Stimulated activated CD8-positive, alpha-beta memory T cell treated with anti-CD3 and anti-CD28 coated beads, Interleukin-12 subunit alpha, Interleukin-12 subunit beta, amount 100 ng/mL, for 24 hours (primary cell): ENCODE results near the gene MAGI2.
"Not testable (repeated sequence)": the region's sequence is repeated elsewhere in the genome, so short reads cannot be mapped to it uniquely, and the experiment has no call there.

Source experiments
- DNase-seq: peaks from one replicate; pipeline ENCODE4 v3.0.0-alpha.2; 2020; ENCODE audit errors: extremely low read depth

MAGI2 gene

GRCh38 chr7:79159040-79159664 lies 294.3 kb downstream of the MAGI2 start:
- no peak for DNase-seq

- DNase-seq = no peak
These were observed 296.2 kb downstream of the MAGI2 start for GRCh38 chr7:79157281-79157680.

- no peak for DNase-seq
These were observed 303.6 kb downstream of the MAGI2 start for GRCh38 chr7:79149831-79150230.

- DNase-seq = no peak
These were observed 310.8 kb downstream of the MAGI2 start for GRCh38 chr7:79142706-79143105.

- DNase-seq = no peak
These were observed 312.2 kb downstream of the MAGI2 start for GRCh38 chr7:79141252-79141651.

- no peak for DNase-seq
These were observed 315.5 kb downstream of the MAGI2 start for GRCh38 chr7:79137942-79138341.

- no peak for DNase-seq
These were observed 320.5 kb downstream of the MAGI2 start for GRCh38 chr7:79132844-79133451.

GRCh38 chr7:79130715-79131114 lies 322.8 kb downstream of the MAGI2 start:
- no peak for DNase-seq

- DNase-seq = no peak
These were observed 329.1 kb downstream of the MAGI2 start for GRCh38 chr7:79124331-79124730.

GRCh38 chr7:79118143-79118542 lies 335.3 kb downstream of the MAGI2 start:
- DNase-seq = no peak

- DNase-seq = no peak
These were observed 357.1 kb downstream of the MAGI2 start for GRCh38 chr7:79096361-79096805.

- no peak for DNase-seq
These were observed 360.0 kb downstream of the MAGI2 start for GRCh38 chr7:79093421-79093820.

- no peak for DNase-seq
These were observed 361.8 kb downstream of the MAGI2 start for GRCh38 chr7:79091661-79092060.

- no peak for DNase-seq
These were observed 362.5 kb downstream of the MAGI2 start for GRCh38 chr7:79091011-79091410.

- DNase-seq = no peak
These were observed 362.9 kb downstream of the MAGI2 start for GRCh38 chr7:79090543-79090942.

- DNase-seq = no peak
These were observed 369.0 kb downstream of the MAGI2 start for GRCh38 chr7:79084423-79084822.

GRCh38 chr7:79079919-79080554 lies 373.4 kb downstream of the MAGI2 start:
- DNase-seq = no peak

GRCh38 chr7:79078273-79078672 lies 375.2 kb downstream of the MAGI2 start:
- no peak for DNase-seq

GRCh38 chr7:79071187-79071586 lies 382.3 kb downstream of the MAGI2 start:
- DNase-seq = not testable (repeated sequence)

- DNase-seq = no peak
These were observed 389.2 kb downstream of the MAGI2 start for GRCh38 chr7:79064187-79064823.

GRCh38 chr7:79063019-79063698 lies 390.3 kb downstream of the MAGI2 start:
- DNase-seq = no peak

- DNase-seq = no peak
These were observed 393.0 kb downstream of the MAGI2 start for GRCh38 chr7:79060498-79060897.
